Panc1 (cell line): ENCODE measurements around the gene CRTC1.

Source experiments
- CTCF ChIP-seq: fragments of 450-650 bp; IDR thresholded peaks from 2 replicates; pipeline ENCODE4 v1.5.1; 2017; ENCODE audit warnings: mild to moderate bottlenecking
- SIN3A ChIP-seq: IDR thresholded peaks from 2 replicates; pipeline ENCODE4 v1.6.1; 2012; ENCODE audit warnings: low read depth, mild to moderate bottlenecking, low read length, moderate library complexity, borderline replicate concordance; ENCODE audit not compliant: insufficient read depth
- TF ChIP-seq, protein P1 (sequence below), 2 experiments: IDR thresholded peaks; 2 replicates each; pipeline ENCODE4 v1.6.1; 2011 to 2012; ENCODE audit warnings: low read depth in 2 of 2, control low read depth in 1 of 2, low read length in 1 of 2, mild to moderate bottlenecking in 1 of 2, moderate library complexity in 1 of 2; ENCODE audit not compliant: insufficient read depth in 1 of 2

GRCh38 chr19:18763674-18764590, 80.5 kb downstream of the CRTC1 start:
- TF ChIP-seq CTCF (no peak), SIN3A (no peak)
- TF ChIP-seq, protein P1, sequence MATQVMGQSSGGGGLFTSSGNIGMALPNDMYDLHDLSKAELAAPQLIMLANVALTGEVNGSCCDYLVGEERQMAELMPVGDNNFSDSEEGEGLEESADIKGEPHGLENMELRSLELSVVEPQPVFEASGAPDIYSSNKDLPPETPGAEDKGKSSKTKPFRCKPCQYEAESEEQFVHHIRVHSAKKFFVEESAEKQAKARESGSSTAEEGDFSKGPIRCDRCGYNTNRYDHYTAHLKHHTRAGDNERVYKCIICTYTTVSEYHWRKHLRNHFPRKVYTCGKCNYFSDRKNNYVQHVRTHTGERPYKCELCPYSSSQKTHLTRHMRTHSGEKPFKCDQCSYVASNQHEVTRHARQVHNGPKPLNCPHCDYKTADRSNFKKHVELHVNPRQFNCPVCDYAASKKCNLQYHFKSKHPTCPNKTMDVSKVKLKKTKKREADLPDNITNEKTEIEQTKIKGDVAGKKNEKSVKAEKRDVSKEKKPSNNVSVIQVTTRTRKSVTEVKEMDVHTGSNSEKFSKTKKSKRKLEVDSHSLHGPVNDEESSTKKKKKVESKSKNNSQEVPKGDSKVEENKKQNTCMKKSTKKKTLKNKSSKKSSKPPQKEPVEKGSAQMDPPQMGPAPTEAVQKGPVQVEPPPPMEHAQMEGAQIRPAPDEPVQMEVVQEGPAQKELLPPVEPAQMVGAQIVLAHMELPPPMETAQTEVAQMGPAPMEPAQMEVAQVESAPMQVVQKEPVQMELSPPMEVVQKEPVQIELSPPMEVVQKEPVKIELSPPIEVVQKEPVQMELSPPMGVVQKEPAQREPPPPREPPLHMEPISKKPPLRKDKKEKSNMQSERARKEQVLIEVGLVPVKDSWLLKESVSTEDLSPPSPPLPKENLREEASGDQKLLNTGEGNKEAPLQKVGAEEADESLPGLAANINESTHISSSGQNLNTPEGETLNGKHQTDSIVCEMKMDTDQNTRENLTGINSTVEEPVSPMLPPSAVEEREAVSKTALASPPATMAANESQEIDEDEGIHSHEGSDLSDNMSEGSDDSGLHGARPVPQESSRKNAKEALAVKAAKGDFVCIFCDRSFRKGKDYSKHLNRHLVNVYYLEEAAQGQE (IDR thresholded peaks at IDR 0.05; ENCODE audit: insufficient read depth in 1 of 2, low read depth in 2 of 2, low read length in 1 of 2), result no peak
